Activated CD4-positive, alpha-beta memory T cell treated with anti-CD3 and anti-CD28 coated beads for 36 hours (primary cell): ENCODE measurements around the gene PIGQ. TPM values are rescaled to one million over a fixed set of nuclear protein-coding genes. Genes with fewer than 3 reads are reported as not detected.

Source experiments
- CTCF ChIA-PET: fragments of 350-600 bp; sonication (Branson Sonifier 250); formaldehyde crosslinking; loops from one replicate; lab custom pipeline; 2021; ENCODE audit warnings: antibody characterized with exemption, inconsistent platforms; lab: Charles Lee
- POLR2A ChIA-PET: fragments of 350-600 bp; sonication (Branson Sonifier 250); formaldehyde crosslinking; loops from one replicate; lab custom pipeline; 2021; ENCODE audit warnings: antibody characterized with exemption; lab: Charles Lee
- DNase-seq: peaks from one replicate; pipeline ENCODE4 v3.0.0-alpha.2; 2020
- H3K27ac Mint-ChIP-seq: one replicate; pipeline ENCODE4 v1.8.0; 2021; ENCODE audit warnings: mixed read lengths
- H3K27me3 Mint-ChIP-seq: one replicate; pipeline ENCODE4 v1.8.0; 2021; ENCODE audit warnings: mixed read lengths
- H3K36me3 Mint-ChIP-seq: one replicate; pipeline ENCODE4 v1.8.0; 2021; ENCODE audit warnings: mixed read lengths
- H3K4me1 Mint-ChIP-seq: one replicate; pipeline ENCODE4 v1.8.0; 2021; ENCODE audit warnings: low read depth, mixed read lengths
- H3K4me3 Mint-ChIP-seq: one replicate; pipeline ENCODE4 v1.8.0; 2021; ENCODE audit warnings: mild to moderate bottlenecking, mixed read lengths
- H3K9me3 Mint-ChIP-seq: one replicate; pipeline ENCODE4 v1.8.0; 2021; ENCODE audit warnings: mixed read lengths
- intact Hi-C: fragments of 100-400 bp; cut with micrococcal nuclease; formaldehyde crosslinking; loops from one replicate; pipeline ENCODE4 v1.15.1; 2023
- total RNA-seq, 2 experiments: library from RNA; stranded (reverse); gene quantifications; one replicate each; pipeline ENCODE4 v1.2.3, GENCODE V29; 2021

The PIGQ gene
- total RNA-seq, 2 experiments from 2014 or later, result 24.2 to 26.2 TPM

DNA sequence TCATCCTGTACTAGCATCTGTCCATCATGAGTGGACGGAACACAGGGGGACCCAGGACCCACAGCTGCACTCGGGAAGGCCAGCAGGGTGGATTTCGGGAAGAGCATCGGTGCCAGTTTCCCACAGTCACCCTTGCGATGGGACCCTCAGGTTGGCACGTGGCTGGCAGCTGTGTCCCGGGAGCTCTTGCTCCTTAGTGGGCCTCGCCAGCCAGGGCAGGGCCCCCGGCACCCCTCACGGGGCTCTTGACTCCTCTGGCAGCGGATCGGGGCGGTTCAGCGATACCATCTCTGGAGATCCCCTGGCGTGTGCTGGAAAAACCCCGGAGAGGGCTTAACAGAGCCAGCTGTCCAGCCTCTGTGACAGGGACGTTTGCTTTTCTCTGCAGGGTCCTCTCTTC, 33.0 kb upstream of the PIGQ start:
- peaks cover 9% of the 10 kb centered on the region for H3K36me3 Mint-ChIP-seq
- ChIA-PET POLR2A (no interaction called here), CTCF (no interaction called here)
- H3K4me3 Mint-ChIP-seq, result no peak overlapping the region
- no peaks in the 10 kb centered on the region for H3K9me3 Mint-ChIP-seq
- no peak for DNase-seq
- no peaks in the 10 kb centered on the region for H3K27me3 Mint-ChIP-seq
- H3K27ac Mint-ChIP-seq, result no peak overlapping the region
- intact Hi-C loops, result no loop called here
- no peaks in the 10 kb centered on the region for H3K4me1 Mint-ChIP-seq

DNA sequence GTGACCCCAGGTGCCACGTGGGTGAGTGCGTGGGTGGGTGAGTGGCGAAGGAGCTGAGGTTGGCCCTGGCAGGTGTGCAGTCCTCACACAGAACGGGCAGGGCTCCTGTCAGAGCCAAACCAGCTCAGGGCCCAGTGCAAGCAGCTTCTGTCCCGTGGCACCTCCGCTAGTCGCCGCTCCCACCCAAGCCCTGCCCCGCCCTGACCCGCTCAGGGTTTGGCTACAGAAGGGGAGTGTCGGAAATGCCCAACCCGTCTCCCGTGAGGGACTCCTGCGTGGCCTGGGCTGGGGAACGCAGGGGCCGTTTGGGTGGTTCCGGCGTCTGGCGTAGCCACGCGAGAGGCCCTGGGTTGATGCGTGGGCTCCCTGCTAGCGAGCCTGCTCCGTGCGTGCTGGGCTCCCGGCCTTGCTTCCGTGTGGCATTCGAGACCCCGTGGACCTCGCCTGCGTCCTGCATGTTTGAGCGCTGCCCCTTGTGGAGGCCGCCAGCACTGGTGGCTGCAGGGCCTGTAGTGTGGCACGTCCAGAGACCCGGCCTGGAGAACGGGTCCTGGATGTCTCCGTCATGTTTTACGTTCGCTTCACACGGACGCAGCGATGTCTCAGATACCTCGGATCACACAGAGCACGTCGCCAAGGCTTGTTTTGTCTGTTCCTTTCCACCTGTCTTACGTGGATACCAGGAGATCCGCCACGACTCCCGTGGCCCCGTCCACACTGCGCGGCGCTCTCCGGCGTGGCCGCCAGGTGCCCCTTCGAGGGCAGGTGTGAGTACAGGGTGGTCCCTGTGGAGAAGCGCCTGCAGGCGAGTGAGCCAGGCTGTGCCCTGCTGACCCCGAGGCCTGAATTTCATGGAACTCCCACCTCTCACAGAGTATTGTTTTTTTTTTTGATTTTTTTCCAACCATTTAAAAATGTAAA, 32.1 kb upstream of the PIGQ start:
- ChIA-PET CTCF (no interaction called here), POLR2A (no interaction called here)
- Mint-ChIP-seq H3K4me1 (no peaks in the 10 kb centered on the region), H3K36me3 (peaks cover 12% of the 10 kb centered on the region), H3K27me3 (no peaks in the 10 kb centered on the region), H3K27ac (no peak overlapping the region), H3K4me3 (no peak overlapping the region), H3K9me3 (no peaks in the 10 kb centered on the region)
- intact Hi-C loops, result no loop called here
- DNase-seq, result no peak

DNA sequence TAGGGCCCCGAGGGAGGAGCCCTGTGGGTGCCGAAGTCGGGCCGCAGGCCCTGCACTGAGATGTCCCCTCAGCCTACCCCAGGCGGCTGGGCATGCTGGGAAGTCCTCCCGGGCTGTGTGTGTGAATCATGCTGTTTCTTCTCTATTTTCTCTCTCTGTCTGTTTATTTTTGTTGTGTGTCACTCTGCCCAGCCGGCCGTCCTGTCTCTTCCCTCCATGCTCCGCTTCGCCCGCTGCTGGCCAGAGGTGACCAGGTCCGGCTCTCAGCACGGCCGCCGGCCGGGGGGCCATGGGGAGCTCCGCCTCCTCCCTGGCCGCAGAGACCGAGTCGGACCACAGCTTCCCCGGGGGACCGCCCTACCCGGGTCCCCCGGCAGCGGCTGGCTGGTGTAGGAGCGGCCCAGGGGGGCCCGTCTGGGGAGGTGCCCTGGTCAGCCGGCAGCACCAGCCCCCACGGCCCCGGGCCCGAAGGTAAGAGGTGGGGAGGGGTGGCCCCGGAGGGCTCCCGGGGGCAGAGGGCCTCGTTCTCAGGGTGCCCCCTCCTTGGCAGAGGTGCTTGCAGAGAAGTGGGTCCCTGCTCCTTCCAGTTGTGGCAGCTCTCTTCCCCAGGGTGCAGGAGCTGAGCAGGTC, 29.8 kb upstream of the PIGQ start:
- H3K4me1 Mint-ChIP-seq, result no peaks in the 10 kb centered on the region
- no peaks in the 10 kb centered on the region for H3K27me3 Mint-ChIP-seq
- no peaks in the 10 kb centered on the region for H3K9me3 Mint-ChIP-seq
- H3K4me3 Mint-ChIP-seq, result no peak overlapping the region
- ChIA-PET CTCF (interaction anchor here (1.5 kb wide), 1 partner anchor 39 kb away, joined by 3 read pairs; no protein-coding TSS in a partner anchor), POLR2A (no interaction called here)
- intact Hi-C loops, result no loop called here
- no peak overlapping the region for H3K27ac Mint-ChIP-seq
- DNase-seq, result no peak
- peaks cover 12% of the 10 kb centered on the region for H3K36me3 Mint-ChIP-seq

DNA sequence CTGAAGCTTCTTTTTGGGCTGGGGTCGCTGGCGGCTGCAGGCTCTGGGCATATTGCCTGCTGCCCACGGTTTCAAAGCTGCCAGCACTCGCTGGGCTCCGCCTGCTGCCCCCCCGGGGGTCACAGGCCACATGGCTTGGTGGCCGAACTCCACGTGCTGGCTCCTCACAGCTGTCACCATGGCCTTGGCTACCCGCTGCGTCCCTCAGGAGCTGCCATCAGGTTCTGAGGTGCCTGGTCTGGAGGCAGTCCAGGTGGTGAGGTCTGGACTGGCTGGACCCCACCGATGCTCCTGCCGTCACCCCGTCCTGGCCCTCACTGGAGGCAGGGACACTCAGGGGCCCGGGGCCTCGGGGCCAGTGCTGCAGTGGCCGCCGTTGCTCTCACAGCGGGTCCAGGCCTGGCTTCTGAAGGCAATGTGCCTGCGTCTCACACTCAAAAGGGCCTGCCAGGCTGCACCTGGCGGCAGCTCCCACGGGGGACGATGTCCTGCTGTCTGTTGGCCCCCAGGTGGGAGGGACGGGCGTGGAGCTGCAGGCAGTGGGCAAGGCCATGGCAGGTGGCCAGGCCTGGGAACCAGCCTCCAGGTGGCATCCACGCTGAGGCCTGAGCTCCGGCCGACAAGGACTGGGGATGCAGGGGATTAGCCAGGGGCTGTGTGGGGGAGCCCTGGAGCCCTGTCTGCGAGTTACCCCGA, 29.0 kb upstream of the PIGQ start:
- no peaks in the 10 kb centered on the region for H3K27me3 Mint-ChIP-seq
- intact Hi-C loops, result no loop called here

DNA sequence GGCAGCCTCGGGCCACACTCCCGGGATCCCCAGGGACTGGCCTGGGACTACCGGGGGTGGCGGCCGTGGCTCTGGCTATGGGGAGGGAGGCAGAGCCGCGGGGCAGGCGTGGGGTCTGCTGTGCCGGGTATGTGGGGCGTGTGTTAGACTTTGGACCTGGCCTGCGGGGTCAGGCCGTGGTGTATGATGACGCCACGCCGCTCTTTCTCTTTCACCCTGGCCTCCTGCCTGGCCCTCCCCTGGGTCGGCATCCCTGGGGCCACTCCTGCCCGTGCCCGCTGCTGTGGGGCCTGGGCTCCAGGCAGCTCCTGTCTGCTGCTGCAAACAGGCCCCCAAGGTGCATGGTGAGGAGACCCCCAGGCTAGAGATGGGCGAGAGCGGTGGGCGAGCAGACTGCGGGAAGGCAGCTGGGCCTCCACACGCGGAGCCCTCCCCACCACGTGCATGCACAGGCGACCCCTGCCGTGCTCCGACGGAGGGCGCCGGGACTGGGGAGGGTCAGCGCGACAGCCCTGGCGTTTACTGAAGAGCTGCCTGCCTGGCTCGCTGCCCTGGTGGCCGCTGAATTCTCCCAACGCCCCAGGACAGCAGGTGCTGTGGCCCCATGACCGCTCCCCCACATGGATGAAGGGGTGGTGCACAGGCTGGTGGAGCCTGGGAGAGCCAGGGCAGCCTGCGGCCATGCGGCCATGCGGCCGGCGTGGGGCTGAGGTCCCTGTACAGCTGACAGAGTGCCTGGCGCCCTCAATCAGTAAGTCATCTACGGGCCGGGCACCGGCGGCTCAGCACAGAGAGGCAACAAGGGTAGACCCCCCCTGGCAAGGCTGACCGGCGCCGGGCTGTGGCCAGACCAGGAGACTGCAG, 26.2 kb upstream of the PIGQ start:
- no peaks in the 10 kb centered on the region for H3K9me3 Mint-ChIP-seq
- H3K36me3 Mint-ChIP-seq, result peaks cover 6% of the 10 kb centered on the region
- no peak for DNase-seq
- no peaks in the 10 kb centered on the region for H3K4me1 Mint-ChIP-seq
- no peaks in the 10 kb centered on the region for H3K27me3 Mint-ChIP-seq
- ChIA-PET CTCF (no interaction called here), POLR2A (no interaction called here)
- H3K4me3 Mint-ChIP-seq, result no peak overlapping the region
- intact Hi-C loops, result no loop called here
- no peak overlapping the region for H3K27ac Mint-ChIP-seq

More for the DNA sequence above, 29.0 kb upstream of the PIGQ start:
- no peaks in the 10 kb centered on the region for H3K9me3 Mint-ChIP-seq
- peaks cover 11% of the 10 kb centered on the region for H3K36me3 Mint-ChIP-seq
- H3K4me3 Mint-ChIP-seq, result no peak overlapping the region
- H3K4me1 Mint-ChIP-seq, result no peaks in the 10 kb centered on the region
- ChIA-PET CTCF (interaction anchor here (1.5 kb wide), 1 partner anchor 38 kb away, joined by 3 read pairs; no protein-coding TSS in a partner anchor), POLR2A (no interaction called here)
- H3K27ac Mint-ChIP-seq, result no peak overlapping the region
- no peak for DNase-seq

DNA sequence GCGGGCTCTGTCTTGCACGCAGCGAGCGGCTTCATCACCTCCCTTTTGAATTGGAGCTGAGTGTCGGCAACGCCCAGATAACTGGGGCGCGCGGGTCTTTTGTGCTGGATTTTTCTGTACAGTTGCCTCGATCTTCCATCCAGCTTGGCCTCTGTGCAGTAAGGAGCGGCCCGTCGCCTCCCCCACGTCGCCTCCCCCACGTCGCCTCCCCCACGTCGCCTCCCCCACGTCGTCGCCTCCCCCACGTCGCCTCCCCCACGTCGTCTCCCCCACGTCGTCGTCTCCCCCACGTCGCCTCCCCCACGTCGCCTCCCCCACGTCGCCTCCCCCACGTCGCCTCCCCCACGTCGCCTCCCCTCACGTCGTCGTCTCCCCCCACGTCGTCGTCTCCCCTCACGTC, 25.3 kb upstream of the PIGQ start:
- DNase-seq, result no peak
- Mint-ChIP-seq H3K4me3 (no peak overlapping the region), H3K27me3 (no peaks in the 10 kb centered on the region), H3K27ac (no peak overlapping the region), H3K9me3 (no peaks in the 10 kb centered on the region), H3K4me1 (no peaks in the 10 kb centered on the region), H3K36me3 (peaks cover 4% of the 10 kb centered on the region)
- intact Hi-C loops, result no loop called here
- CTCF ChIA-PET, result no interaction called here
- POLR2A ChIA-PET, result no interaction called here

DNA sequence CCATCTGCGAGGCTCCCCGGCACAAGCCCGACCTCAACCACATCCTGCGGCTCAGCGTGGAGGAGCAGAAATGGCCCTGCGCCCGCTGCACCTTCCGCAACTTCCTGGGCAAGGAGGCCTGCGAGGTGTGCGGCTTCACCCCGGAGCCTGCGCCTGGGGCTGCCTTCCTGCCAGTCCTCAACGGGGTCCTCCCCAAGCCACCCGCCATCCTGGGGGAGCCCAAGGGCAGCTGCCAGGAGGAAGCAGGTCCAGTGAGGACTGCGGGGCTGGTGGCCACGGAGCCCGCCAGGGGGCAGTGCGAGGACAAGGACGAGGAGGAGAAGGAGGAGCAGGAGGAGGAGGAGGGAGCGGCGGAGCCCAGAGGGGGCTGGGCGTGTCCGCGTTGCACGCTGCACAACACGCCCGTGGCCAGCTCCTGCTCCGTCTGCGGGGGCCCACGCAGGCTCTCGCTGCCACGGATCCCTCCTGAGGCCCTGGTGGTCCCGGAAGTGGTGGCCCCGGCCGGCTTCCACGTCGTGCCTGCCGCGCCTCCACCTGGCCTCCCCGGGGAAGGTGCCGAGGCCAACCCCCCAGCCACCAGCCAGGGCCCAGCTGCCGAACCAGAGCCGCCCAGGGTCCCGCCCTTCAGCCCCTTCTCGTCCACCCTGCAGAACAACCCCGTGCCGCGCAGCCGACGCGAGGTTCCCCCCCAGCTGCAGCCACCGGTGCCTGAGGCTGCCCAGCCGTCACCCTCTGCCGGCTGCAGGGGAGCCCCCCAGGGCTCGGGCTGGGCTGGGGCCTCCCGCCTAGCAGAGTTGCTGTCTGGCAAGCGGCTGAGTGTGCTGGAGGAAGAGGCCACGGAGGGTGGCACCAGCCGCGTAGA, 22.6 kb upstream of the PIGQ start:
- Mint-ChIP-seq H3K27me3 (no peaks in the 10 kb centered on the region), H3K4me3 (no peak overlapping the region), H3K27ac (no peak overlapping the region), H3K9me3 (no peaks in the 10 kb centered on the region), H3K36me3 (peaks cover 2% of the 10 kb centered on the region), H3K4me1 (no peaks in the 10 kb centered on the region)
- peak; percentile 57 for DNase-seq
- ChIA-PET CTCF (interaction anchor here (0.6 to 0.7 kb wide), 2 partner anchors 39 to 56 kb away, joined by 3 read pairs; no protein-coding TSS in a partner anchor), POLR2A (no interaction called here)
- intact Hi-C loops, result no loop called here

DNA sequence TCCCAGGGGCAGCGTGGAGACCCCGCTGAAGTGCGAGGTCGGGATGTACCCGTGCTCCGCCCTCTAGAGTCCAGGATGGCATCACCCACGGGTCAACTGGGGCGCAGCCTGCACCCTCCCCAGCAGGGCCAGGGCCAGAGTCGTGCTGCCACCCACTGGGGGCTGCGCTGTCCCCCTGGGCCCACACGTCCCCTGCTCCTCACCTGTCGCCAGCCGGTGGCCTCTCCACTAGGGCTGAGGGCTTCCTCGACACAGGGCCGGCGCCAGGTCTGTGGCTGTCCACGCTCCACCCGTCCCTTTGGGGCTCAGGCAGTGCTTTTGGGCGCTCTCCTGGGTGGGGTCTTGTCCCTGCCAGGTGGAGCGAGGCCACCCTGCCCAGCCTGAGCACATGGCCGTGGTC, 21.2 kb upstream of the PIGQ start:
- Mint-ChIP-seq H3K27me3 (no peaks in the 10 kb centered on the region), H3K9me3 (no peaks in the 10 kb centered on the region), H3K4me3 (no peak overlapping the region), H3K27ac (no peak overlapping the region), H3K36me3 (no peaks in the 10 kb centered on the region), H3K4me1 (no peaks in the 10 kb centered on the region)
- no peak for DNase-seq
- ChIA-PET POLR2A (no interaction called here), CTCF (no interaction called here)
- intact Hi-C loops, result no loop called here

DNA sequence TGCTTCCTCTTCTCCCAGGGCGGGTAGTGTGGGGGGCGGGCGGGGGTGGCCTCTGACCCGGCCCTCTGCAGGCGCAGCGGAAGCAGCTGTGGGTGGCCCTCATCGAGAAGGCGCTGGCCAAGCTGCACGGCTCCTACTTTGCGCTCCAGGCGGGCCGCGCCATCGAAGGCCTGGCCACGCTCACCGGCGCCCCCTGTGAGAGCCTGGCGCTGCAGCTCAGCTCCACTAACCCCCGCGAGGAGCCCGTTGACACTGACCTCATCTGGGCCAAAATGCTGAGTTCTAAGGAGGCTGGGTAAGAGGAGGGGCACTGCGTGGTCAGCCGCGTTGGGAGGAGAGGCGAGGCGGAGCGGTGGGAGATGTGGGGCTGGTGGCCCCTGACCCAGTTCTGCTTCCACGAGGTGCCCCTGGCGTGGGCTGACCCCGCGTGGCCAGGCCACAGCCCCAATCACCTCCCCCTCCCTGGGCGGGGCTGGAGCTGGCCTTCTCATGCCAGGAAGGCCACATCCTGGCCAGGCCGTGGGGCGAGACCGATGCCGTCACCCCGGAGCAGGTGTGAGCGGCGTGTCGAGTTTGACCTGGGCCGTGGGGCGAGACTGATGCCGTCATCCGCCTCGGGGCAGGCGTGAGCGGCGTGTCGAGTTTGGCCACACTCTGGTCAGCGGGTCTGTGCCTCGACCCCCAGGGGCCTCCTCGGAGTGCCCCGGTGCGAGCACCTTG, 20.1 kb upstream of the PIGQ start:
- ChIA-PET CTCF (interaction anchor here (0.6 kb wide), 1 partner anchor 24 kb away, joined by 3 read pairs; no protein-coding TSS in a partner anchor), POLR2A (no interaction called here)
- Mint-ChIP-seq H3K27ac (no peak overlapping the region), H3K27me3 (no peaks in the 10 kb centered on the region), H3K9me3 (no peaks in the 10 kb centered on the region), H3K4me3 (no peak overlapping the region), H3K4me1 (no peaks in the 10 kb centered on the region), H3K36me3 (no peaks in the 10 kb centered on the region)
- intact Hi-C loops, result no loop called here
- no peak for DNase-seq

DNA sequence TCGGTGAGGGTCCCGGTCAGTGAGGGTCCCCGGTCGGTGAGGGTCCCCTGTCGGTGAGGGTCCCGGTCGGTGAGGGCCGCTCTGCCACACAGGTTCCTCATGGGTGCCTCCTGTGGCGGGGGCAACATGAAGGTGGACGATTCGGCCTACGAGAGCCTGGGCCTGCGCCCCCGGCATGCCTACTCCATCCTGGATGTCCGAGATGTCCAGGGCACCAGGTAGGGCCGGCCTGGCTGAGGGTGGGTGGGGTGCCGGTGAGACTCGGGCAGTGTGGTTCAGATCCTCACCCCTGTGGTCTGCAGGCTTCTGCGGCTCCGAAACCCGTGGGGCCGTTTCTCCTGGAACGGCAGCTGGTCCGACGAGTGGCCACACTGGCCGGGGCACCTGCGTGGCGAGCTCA, 18.6 kb upstream of the PIGQ start:
- Mint-ChIP-seq H3K4me3 (no peak overlapping the region), H3K36me3 (no peaks in the 10 kb centered on the region)
- POLR2A ChIA-PET, result no interaction called here

More for the DNA sequence above, 18.6 kb upstream of the PIGQ start:
- intact Hi-C loops, result no loop called here
- Mint-ChIP-seq H3K27me3 (no peaks in the 10 kb centered on the region), H3K9me3 (no peaks in the 10 kb centered on the region), H3K4me1 (no peaks in the 10 kb centered on the region), H3K27ac (no peak overlapping the region)
- no peak for DNase-seq
- CTCF ChIA-PET, result interaction anchor here (0.6 kb wide), 1 partner anchor 53 kb away, joined by 3 read pairs; no protein-coding TSS in a partner anchor
